Stimulated activated naive B cell treated with anti-CD40 and anti-IgM and Interleukin-4, amounts not matched to agents 10 μg/mL and 1 μg/mL and 100 μg/mL, for 72 hours (primary cell): Measurements from ENCODE around the gene PSEN2.

Experiments used
- ATAC-seq, 2 donors: fragments of 150-1000 bp; cut with Tn5 transposase; replicated peaks; 2 replicates each; pipeline ENCODE4 v1.10.0; 2021; ENCODE audit warnings: moderate library complexity in 1 of 2
- DNase-seq: peaks from one replicate; pipeline ENCODE4 v3.0.0; 2021
- H3K27ac Mint-ChIP-seq: one replicate; pipeline ENCODE4 v1.8.0; 2022; ENCODE audit warnings: mild to moderate bottlenecking, mixed read lengths
- H3K27me3 Mint-ChIP-seq, 2 donors: one replicate each; pipeline ENCODE4 v1.8.0; 2022; ENCODE audit warnings: mixed read lengths in 2 of 2
- H3K36me3 Mint-ChIP-seq, 2 donors: one replicate each; pipeline ENCODE4 v1.8.0; 2022; ENCODE audit warnings: mixed read lengths in 2 of 2, mild to moderate bottlenecking in 1 of 2
- H3K4me1 Mint-ChIP-seq, 2 donors: one replicate each; pipeline ENCODE4 v1.8.0; 2022; ENCODE audit warnings: mixed read lengths in 2 of 2, mild to moderate bottlenecking in 1 of 2
- H3K4me3 Mint-ChIP-seq, 2 donors: one replicate each; pipeline ENCODE4 v1.8.0; 2022; ENCODE audit warnings: mild to moderate bottlenecking in 2 of 2, mixed read lengths in 2 of 2, moderate library complexity in 1 of 2
- H3K9me3 Mint-ChIP-seq, 2 donors: one replicate each; pipeline ENCODE4 v1.8.0; 2022; ENCODE audit warnings: mixed read lengths in 2 of 2, mild to moderate bottlenecking in 1 of 2

PSEN2 gene

DNA sequence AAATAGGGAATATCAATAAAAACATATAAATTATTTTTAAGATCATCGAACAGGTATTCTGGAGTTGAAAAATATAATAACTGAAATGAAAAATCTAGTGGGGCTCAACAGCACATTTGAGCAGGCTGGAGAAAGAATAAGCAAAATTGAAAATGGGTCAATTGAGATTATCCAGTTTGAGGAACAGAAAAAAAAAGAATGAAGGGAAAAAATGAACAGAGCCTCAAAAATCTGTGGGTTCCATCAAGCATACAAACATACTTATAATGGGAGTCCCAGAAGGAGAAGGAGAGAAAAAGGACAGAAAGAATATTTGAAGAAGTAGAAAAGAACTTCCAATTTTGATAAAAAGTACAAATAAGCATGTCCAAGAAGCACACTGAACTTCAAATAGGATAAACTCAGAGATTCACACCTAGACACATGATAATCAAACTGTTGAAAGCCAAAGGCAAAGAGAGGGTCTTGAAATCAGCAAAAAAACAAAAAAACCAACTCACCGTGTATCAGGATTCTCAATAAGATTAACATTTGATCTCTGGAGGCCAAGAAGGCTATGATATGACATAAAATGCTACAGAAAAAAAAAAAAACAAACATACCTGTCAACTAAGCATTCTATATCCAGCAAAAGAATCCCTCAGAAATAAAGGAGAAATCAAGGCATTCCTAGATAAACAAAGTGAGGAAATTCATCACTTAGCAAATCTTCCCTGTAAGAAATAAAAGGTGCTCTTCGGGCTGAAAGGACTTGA is 64.2 kb downstream of the PSEN2 start:
- DNase-seq = no peak
- no peak for ATAC-seq
- Mint-ChIP-seq H3K27ac (no peak overlapping the region), H3K27me3 (no peaks in the 10 kb centered on the region), H3K9me3 (peaks cover 10 to 14% of the 10 kb centered on the region in 2 donors), H3K4me1 (peaks cover 12 to 16% of the 10 kb centered on the region in 2 donors), H3K36me3 (peaks cover 10 to 14% of the 10 kb centered on the region in 2 donors), H3K4me3 (no peak overlapping the region)

DNA sequence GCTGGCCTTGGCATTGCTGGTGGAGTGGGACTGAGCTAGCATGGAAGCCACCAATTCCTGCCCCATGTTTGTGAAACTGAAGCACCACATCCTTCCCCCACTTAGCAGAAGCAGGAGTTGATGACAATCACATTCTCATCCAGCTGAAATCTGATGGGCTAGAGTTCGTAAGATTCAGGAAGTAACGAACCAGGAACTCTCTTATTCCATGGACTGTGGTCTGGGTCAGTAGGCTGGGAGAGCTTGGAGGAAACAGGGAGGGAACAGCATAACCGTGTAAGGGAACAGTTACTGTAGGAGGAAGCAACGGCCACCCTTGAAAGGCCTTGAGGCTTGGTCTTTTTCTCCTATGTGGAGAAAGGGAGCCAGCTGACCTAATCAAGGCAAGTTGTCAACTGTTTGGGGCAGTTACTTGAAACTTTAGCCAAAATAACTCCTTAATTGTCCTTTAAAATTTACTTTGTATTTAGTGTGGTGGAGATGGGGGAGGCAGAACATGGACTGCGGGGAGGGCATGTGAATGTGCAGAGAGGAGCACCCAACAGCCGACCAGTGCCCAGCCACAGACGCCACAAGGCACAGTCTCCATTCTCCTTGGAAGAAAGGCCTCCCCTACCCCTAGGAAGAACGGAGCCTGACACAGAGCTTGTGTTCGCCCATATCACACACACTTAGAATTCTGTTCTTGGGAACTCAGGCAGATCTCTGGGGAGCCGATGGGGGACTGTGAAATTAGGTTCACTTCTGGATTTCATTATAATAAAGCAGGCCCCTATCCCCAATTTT is 67.7 kb downstream of the PSEN2 start:
- Mint-ChIP-seq H3K27ac (peak overlapping the region; percentile 99), H3K4me1 (peaks cover 29 to 42% of the 10 kb centered on the region in 2 donors), H3K27me3 (no peaks in the 10 kb centered on the region), H3K36me3 (peaks cover 12 to 14% of the 10 kb centered on the region in 2 donors), H3K9me3 (peaks cover 10 to 14% of the 10 kb centered on the region in 2 donors), H3K4me3 (peak overlapping the region; percentile 91 to 94)
- ATAC-seq = no peak
- no peak for DNase-seq

DNA sequence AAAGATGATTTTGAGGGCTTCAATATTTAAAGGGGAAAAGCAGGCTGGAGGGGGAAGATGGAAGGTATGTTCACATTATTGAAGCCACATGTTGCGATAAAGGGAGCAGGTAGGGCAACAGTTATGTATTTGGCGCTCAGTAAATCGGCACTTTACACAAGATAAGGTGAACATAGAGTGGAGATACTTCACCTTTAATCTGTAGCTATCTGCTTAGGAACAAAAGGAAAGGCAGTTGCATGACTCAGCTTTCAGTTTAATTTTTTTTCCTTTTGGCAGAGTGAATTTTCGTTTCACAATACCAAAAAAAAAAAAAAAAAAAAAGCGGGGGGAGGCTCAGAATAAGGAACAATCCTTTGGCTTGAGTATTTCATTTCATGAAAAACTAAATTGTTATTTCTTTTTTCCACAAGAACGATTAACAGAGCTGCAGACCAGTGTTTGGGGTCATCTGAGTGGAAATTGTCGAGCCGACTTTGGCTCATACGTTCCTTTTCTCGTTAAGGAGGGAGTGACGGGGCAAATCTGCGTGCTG is 68.6 kb downstream of the PSEN2 start:
- H3K27me3 Mint-ChIP-seq = no peaks in the 10 kb centered on the region
- peak overlapping the region; percentile 99 for H3K27ac Mint-ChIP-seq
- ATAC-seq = no peak
- H3K4me1 Mint-ChIP-seq = peaks cover 38 to 50% of the 10 kb centered on the region in 2 donors
- peaks cover 12 to 14% of the 10 kb centered on the region in 2 donors for H3K36me3 Mint-ChIP-seq
- DNase-seq = no peak
- H3K4me3 Mint-ChIP-seq = peak overlapping the region; percentile 91 to 94
- H3K9me3 Mint-ChIP-seq = peaks cover 10 to 14% of the 10 kb centered on the region in 2 donors

GRCh38 chr1:226939438-226940028 is 69.1 kb downstream of the PSEN2 start:
- H3K27ac Mint-ChIP-seq = peak overlapping the region; percentile 99
- peaks cover 10 to 11% of the 10 kb centered on the region in 2 donors for H3K9me3 Mint-ChIP-seq
- H3K4me3 Mint-ChIP-seq = peak overlapping the region; percentile 91 to 94
- peaks cover 43 to 56% of the 10 kb centered on the region in 2 donors for H3K4me1 Mint-ChIP-seq
- H3K36me3 Mint-ChIP-seq = peaks cover 11 to 12% of the 10 kb centered on the region in 2 donors
- H3K27me3 Mint-ChIP-seq = no peaks in the 10 kb centered on the region
- peak; percentile 53 for ATAC-seq
- no peak for DNase-seq

DNA sequence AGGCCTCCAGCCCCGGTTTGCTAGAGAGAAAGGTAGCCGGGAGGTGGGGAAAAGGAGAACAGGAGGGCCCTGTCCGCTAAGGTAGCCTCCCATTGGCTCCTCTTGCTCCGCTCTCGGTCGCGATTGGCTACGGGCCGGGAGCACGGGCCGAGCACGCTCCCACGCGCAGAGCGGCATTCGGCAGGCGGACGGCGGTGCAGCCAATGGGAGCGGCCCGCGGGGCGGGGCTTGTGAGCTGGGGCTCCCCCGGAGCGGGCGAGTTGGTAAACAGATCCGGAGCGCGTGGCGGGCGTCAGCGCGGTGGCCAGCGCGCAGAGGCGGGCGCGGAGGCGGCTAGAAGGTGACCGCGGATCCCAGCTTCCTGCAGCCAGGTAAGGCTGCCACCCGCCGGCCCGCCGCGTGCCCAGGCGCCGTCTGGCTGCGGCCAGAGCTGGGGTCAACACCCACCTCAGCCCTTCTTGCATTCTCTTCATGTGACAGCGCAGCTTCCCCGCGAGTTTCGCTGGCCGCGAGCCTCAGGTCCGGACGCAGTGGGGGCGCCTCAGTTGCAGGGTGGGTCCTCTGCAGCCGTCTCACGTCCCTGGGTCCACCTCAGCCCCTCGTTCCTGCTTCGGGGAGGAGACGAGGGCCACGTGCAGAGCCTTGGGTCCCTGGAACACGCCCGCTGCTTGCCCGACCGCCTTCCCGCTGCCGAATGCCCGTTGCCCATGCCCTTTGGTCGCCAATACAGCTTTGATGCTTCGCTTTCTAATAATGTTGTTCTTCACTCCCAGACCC is 69.8 kb downstream of the PSEN2 start, which contains the start of gene COQ8A:
Gene COQ8A (plus strand): TSS at position 266 of the 777 bp plus-strand sequence. CDS start 21,092 bp downstream, outside the sequence.
- H3K27ac Mint-ChIP-seq = peak within 1 kb of the TSS; percentile 99
- peak; percentile 94 to 95 for ATAC-seq
- DNase-seq = peak; percentile 99
- peaks cover 4% of the 10 kb centered on the region in 2 donors for H3K9me3 Mint-ChIP-seq
- H3K36me3 Mint-ChIP-seq = peaks cover 6 to 10% of the 10 kb centered on the region in 2 donors
- H3K4me1 Mint-ChIP-seq = peaks cover 49 to 63% of the 10 kb centered on the region in 2 donors
- peak within 1 kb of the TSS; percentile 91 to 94 for H3K4me3 Mint-ChIP-seq
- H3K27me3 Mint-ChIP-seq = no peaks in the 10 kb centered on the region

GRCh38 chr1:226940806-226941067 is 70.3 kb downstream of the PSEN2 start:
- no peaks in the 10 kb centered on the region for H3K27me3 Mint-ChIP-seq
- H3K36me3 Mint-ChIP-seq = peaks cover 2 to 6% of the 10 kb centered on the region in 2 donors
- peaks cover 50 to 67% of the 10 kb centered on the region in 2 donors for H3K4me1 Mint-ChIP-seq
- DNase-seq = no peak
- ATAC-seq = no peak
- H3K9me3 Mint-ChIP-seq = no peaks in the 10 kb centered on the region
- H3K4me3 Mint-ChIP-seq = peak overlapping the region; percentile 91 to 94
- peak overlapping the region; percentile 93 for H3K27ac Mint-ChIP-seq

DNA sequence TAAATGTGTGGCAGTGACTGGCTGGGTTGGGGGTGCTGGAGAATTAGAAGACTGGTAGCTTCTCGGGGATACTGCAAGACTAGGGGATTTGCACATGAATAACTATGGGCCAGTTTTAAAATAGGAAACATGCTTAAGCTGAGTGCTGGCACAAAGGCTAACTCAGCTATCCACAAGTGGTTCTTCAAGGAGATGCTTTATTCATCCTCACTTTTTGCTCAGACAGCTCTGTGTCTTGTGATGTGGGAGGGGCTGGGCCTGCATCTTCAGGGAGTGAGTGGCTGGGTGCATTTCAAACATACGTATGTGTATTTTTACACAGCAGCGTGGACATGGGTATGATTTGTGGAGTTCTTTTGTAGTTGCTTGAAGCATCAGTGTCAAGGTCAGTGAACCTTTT is 72.0 kb downstream of the PSEN2 start:
- H3K4me1 Mint-ChIP-seq = peaks cover 62 to 82% of the 10 kb centered on the region in 2 donors
- DNase-seq (no peak), ATAC-seq (no peak)
- H3K4me3 Mint-ChIP-seq = no peak overlapping the region
- H3K27ac Mint-ChIP-seq = peak overlapping the region; percentile 80
- H3K36me3 Mint-ChIP-seq = peaks cover 3 to 6% of the 10 kb centered on the region in 2 donors
- no peaks in the 10 kb centered on the region for H3K9me3 Mint-ChIP-seq
- no peaks in the 10 kb centered on the region for H3K27me3 Mint-ChIP-seq

GRCh38 chr1:226943156-226943555 is 72.7 kb downstream of the PSEN2 start:
- H3K4me3 Mint-ChIP-seq = no peak overlapping the region
- peaks cover under 1 to 2% of the 10 kb centered on the region in 2 donors for H3K9me3 Mint-ChIP-seq
- H3K27ac Mint-ChIP-seq = no peak overlapping the region
- no peak for DNase-seq
- no peaks in the 10 kb centered on the region for H3K27me3 Mint-ChIP-seq
- H3K36me3 Mint-ChIP-seq = peaks cover 3 to 9% of the 10 kb centered on the region in 2 donors
- ATAC-seq = no peak
- H3K4me1 Mint-ChIP-seq = peaks cover 57 to 81% of the 10 kb centered on the region in 2 donors

GRCh38 chr1:226943927-226944326 is 73.5 kb downstream of the PSEN2 start:
- Mint-ChIP-seq H3K4me3 (no peak overlapping the region), H3K27ac (peak overlapping the region; percentile 14), H3K36me3 (peaks cover 3 to 15% of the 10 kb centered on the region in 2 donors), H3K4me1 (peaks cover 56 to 81% of the 10 kb centered on the region in 2 donors), H3K9me3 (peaks cover 3 to 6% of the 10 kb centered on the region in 2 donors), H3K27me3 (no peaks in the 10 kb centered on the region)
- ATAC-seq (no peak), DNase-seq (no peak)

- peaks cover 3 to 6% of the 10 kb centered on the region in 2 donors for H3K9me3 Mint-ChIP-seq
- no peak overlapping the region for H3K4me3 Mint-ChIP-seq
- H3K27me3 Mint-ChIP-seq = no peaks in the 10 kb centered on the region
- peak in 1 of 2 donors; percentile 45 for ATAC-seq
- peaks cover 3 to 15% of the 10 kb centered on the region in 2 donors for H3K36me3 Mint-ChIP-seq
- no peak for DNase-seq
- peak overlapping the region; percentile 48 for H3K27ac Mint-ChIP-seq
- peaks cover 57 to 88% of the 10 kb centered on the region in 2 donors for H3K4me1 Mint-ChIP-seq
Observed at GRCh38 chr1:226945106-226945857, 74.9 kb downstream of the PSEN2 start.
